KOPT-K1 (cell line): Measurements from ENCODE around the gene CSNK2A2.

Source experiments
- H3K27ac ChIP-seq: fragments of 200-600 bp; sonication (generic); 2 replicates; pipeline ENCODE4 v1.5.1; 2016; ENCODE audit warnings: antibody characterized with exemption, mild to moderate bottlenecking, low read depth, low read length; ENCODE audit not compliant: poor library complexity, severe bottlenecking
- H3K36me3 ChIP-seq: fragments of 200-600 bp; sonication (generic); 2 replicates; pipeline ENCODE4 v1.5.1; 2017; ENCODE audit warnings: antibody characterized with exemption, mild to moderate bottlenecking, low read length, moderate library complexity; ENCODE audit not compliant: insufficient read depth
- H3K9me3 ChIP-seq: fragments of 200-600 bp; sonication (generic); 2 replicates; pipeline ENCODE4 v1.5.1; 2017; ENCODE audit warnings: antibody characterized with exemption, low read length, mild to moderate bottlenecking; ENCODE audit not compliant: insufficient read depth, poor library complexity, severe bottlenecking

CSNK2A2 gene

GRCh38 chr16:58211846-58212245 is 13.9 kb upstream of the CSNK2A2 start:
- H3K9me3 ChIP-seq = peaks cover 3% of the 10 kb centered on the region
- H3K27ac ChIP-seq = no peak overlapping the region
- H3K36me3 ChIP-seq = no peaks in the 10 kb centered on the region

- H3K27ac ChIP-seq = no peak overlapping the region
Measured at GRCh38 chr16:58211245-58211644, 13.3 kb upstream of the CSNK2A2 start.

GRCh38 chr16:58205276-58206036 is 7.5 kb upstream of the CSNK2A2 start:
- no peak overlapping the region for H3K27ac ChIP-seq
- H3K36me3 ChIP-seq = no peaks in the 10 kb centered on the region
- H3K9me3 ChIP-seq = no peaks in the 10 kb centered on the region

More at GRCh38 chr16:58211245-58211644, 13.3 kb upstream of the CSNK2A2 start:
- Histone ChIP-seq H3K9me3 (no peaks in the 10 kb centered on the region), H3K36me3 (no peaks in the 10 kb centered on the region)

GRCh38 chr16:58201163-58201562 is 3.3 kb upstream of the CSNK2A2 start:
- Histone ChIP-seq H3K27ac (no peak overlapping the region), H3K36me3 (peaks cover 3% of the 10 kb centered on the region; the same call in 1 of the 2 replicates), H3K9me3 (no peaks in the 10 kb centered on the region)

GRCh38 chr16:58200004-58200797 is 2.3 kb upstream of the CSNK2A2 start:
- no peak overlapping the region for H3K27ac ChIP-seq
- no peaks in the 10 kb centered on the region for H3K9me3 ChIP-seq
- H3K36me3 ChIP-seq = peaks cover 12% of the 10 kb centered on the region

GRCh38 chr16:58198803-58199411 is 1.0 kb upstream of the CSNK2A2 start:
- H3K9me3 ChIP-seq = no peaks in the 10 kb centered on the region
- H3K36me3 ChIP-seq = peaks cover 25% of the 10 kb centered on the region
- no peak overlapping the region for H3K27ac ChIP-seq

GRCh38 chr16:58197314-58198012 is 443 bp downstream of the CSNK2A2 start:
- H3K9me3 ChIP-seq = no peaks in the 10 kb centered on the region
- H3K36me3 ChIP-seq = peaks cover 40% of the 10 kb centered on the region
- H3K27ac ChIP-seq = peak overlapping the region; percentile 50

- H3K27ac ChIP-seq = peak overlapping the region; percentile 50
- no peaks in the 10 kb centered on the region for H3K9me3 ChIP-seq
- peaks cover 45% of the 10 kb centered on the region for H3K36me3 ChIP-seq
Measured at GRCh38 chr16:58196898-58197313, 1.0 kb downstream of the CSNK2A2 start.

- Histone ChIP-seq H3K9me3 (no peaks in the 10 kb centered on the region), H3K27ac (no peak overlapping the region), H3K36me3 (peaks cover 56% of the 10 kb centered on the region)
Measured at GRCh38 chr16:58195771-58196170, 2.1 kb downstream of the CSNK2A2 start.

- no peaks in the 10 kb centered on the region for H3K9me3 ChIP-seq
- H3K27ac ChIP-seq = no peak overlapping the region
- peaks cover 61% of the 10 kb centered on the region for H3K36me3 ChIP-seq
Measured at GRCh38 chr16:58195344-58195743, 2.6 kb downstream of the CSNK2A2 start.

GRCh38 chr16:58194790-58195189 is 3.1 kb downstream of the CSNK2A2 start:
- no peak overlapping the region for H3K27ac ChIP-seq
- H3K36me3 ChIP-seq = peaks cover 66% of the 10 kb centered on the region
- H3K9me3 ChIP-seq = no peaks in the 10 kb centered on the region

- Histone ChIP-seq H3K27ac (no peak overlapping the region), H3K36me3 (peaks cover 97% of the 10 kb centered on the region)
Measured at GRCh38 chr16:58187665-58188421, 10.1 kb downstream of the CSNK2A2 start.

GRCh38 chr16:58187092-58187491 is 10.8 kb downstream of the CSNK2A2 start:
- no peaks in the 10 kb centered on the region for H3K9me3 ChIP-seq
- H3K36me3 ChIP-seq = peaks cover 97% of the 10 kb centered on the region
- no peak overlapping the region for H3K27ac ChIP-seq

More at GRCh38 chr16:58187665-58188421, 10.1 kb downstream of the CSNK2A2 start:
- H3K9me3 ChIP-seq = no peaks in the 10 kb centered on the region
